ENCODE results near the gene NOS3.
"Not testable (repeated sequence)": the region's sequence is repeated elsewhere in the genome, so short reads cannot be mapped to it uniquely, and the experiment has no call there.

Gene NOS3

GRCh38 chr7:150997817-150998216 lies 7.0 kb downstream of the NOS3 start:
- no peak for DNase-seq

GRCh38 chr7:150998341-150998740 lies 7.5 kb downstream of the NOS3 start:
- no peak for DNase-seq

- DNase-seq = no peak
Observed at GRCh38 chr7:150999001-150999400, 8.2 kb downstream of the NOS3 start.

GRCh38 chr7:150999497-151000230 lies 8.8 kb downstream of the NOS3 start:
- no peak for DNase-seq

GRCh38 chr7:151000897-151001495 lies 10.2 kb downstream of the NOS3 start:
- no peak for DNase-seq

GRCh38 chr7:151001546-151001945 lies 10.7 kb downstream of the NOS3 start:
- no peak for DNase-seq

- no peak for DNase-seq
Observed at GRCh38 chr7:151003572-151003971, 12.8 kb downstream of the NOS3 start.

DNA sequence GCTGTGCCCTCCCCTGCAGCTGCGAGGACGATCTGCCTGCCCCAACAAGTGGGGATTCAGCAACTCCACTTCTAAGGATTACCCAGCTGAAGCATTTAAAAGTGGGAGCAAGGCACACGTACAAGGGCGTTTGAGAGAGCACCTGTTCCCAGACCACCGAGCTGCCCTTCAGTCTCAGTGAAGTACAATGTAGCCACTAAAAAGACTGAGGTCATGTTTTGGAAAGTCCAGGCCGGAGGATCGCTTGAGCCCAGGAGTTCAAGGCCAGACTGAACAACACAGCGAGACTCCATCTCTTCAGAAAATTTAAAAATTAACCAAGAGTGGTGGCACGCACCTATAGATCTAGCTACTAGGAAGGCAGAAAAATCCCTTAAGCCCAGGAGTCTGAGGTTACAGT lies 14.7 kb downstream of the NOS3 start:
- no peak for DNase-seq

DNA sequence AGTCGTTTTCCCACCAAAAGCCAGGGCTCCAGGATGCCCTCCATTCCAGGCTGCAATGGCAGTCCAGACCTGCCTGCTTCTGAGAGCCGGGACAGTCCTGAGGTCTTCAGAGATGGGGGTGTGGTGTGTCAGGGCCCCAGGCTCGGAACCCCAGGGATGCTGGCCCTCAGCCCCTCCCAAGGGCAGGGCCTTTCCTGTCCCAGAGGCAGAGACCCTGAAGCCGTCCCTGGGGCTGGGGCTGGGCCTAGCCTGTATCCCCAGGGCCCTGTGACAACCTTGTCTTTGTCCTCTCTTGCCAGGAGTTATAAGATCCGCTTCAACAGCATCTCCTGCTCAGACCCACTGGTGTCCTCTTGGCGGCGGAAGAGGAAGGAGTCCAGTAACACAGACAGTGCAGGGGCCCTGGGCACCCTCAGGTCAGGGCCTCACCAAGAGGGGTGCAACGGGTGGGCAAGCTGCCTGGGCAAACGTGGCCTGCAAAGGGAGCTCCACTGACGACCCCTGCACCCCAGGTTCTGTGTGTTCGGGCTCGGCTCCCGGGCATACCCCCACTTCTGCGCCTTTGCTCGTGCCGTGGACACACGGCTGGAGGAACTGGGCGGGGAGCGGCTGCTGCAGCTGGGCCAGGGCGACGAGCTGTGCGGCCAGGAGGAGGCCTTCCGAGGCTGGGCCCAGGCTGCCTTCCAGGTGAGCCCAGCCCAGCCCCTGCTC lies 15.9 kb downstream of the NOS3 start:
- DNase-seq = no peak

- no peak for DNase-seq
Observed at GRCh38 chr7:151007469-151007898, 16.7 kb downstream of the NOS3 start.

DNA sequence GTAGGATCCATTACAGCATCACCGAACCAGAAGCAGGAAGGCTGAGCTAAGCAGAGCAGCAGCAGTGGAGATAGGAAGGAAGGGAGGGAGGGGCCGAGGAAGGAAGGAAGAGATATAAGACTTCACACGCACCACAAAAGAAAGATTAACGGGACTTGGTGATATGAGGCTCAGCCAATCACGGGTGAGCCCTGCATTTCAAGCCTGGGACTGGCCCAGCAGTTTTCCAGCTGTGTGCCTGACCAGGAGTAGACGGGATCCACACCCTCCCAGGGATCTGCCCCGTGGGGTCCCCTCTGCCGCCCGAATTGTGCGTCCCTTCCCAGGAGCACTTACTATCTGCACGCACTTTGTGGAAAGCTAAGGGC lies 17.3 kb downstream of the NOS3 start:
- no peak for DNase-seq

DNA sequence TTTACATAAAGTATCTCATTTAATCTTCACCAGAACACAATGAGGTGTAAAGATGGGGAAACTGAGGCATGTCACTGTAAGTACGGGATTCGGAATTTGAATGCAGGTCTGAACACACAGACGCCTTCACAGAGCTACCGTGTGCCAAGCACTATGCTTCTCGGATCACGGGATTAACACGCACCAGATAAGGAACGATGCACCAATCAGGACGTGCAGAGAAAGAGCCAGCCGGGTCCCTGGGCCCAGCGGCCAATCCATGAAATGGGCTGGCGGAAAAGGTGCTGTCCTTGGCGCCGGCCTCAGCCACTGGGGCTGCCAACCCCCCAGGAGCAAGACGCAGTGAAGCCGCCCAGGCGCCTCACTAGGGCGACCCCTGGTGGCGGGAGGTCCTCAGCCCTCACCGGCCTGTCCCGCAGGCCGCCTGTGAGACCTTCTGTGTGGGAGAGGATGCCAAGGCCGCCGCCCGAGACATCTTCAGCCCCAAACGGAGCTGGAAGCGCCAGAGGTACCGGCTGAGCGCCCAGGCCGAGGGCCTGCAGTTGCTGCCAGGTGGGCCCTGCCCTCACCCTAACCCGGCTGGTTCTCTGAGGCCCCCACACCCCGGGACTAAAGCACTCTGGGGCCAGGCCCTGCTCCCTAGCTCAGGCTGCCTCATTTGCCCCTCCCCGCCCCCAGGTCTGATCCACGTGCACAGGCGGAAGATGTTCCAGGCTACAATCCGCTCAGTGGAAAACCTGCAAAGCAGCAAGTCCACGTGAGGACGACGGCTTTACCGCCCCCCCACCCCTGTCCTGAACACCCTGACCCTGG lies 17.9 kb downstream of the NOS3 start:
- peak in 22 of 51 donors; percentile 3 to 62 (median 25) for DNase-seq

DNA sequence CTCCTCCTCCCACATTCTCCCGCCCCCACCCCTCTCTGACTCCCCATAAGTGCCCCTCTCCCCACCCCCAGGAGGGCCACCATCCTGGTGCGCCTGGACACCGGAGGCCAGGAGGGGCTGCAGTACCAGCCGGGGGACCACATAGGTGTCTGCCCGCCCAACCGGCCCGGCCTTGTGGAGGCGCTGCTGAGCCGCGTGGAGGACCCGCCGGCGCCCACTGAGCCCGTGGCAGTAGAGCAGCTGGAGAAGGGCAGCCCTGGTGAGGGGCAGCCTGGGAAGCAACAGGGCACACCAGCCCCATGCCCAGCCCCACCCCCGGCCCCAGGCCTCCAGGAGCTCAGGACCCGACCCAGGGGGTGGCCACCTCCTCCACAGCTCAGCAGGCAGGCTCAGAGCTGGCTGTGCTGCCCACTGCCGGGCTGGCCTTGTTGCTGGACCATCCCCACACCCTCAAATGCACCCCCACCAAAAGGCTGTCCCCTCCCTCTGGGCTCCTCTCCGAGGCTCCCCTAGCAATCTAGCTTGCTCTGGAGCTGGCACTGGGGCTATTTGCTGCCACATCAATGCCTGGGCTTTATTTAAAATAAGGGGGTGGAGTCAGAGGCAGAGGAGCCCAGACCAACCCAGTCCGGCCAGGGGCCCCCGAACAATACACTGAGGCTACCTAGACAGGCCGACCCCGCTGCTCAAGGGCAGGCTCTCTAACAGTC lies 18.7 kb downstream of the NOS3 start:
- no peak for DNase-seq

DNA sequence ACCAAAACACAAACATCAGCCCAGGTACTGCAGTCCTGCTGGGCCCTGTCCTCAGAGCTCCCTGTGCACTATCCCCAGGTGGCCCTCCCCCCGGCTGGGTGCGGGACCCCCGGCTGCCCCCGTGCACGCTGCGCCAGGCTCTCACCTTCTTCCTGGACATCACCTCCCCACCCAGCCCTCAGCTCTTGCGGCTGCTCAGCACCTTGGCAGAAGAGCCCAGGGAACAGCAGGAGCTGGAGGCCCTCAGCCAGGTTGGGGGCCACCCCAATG lies 19.2 kb downstream of the NOS3 start:
- no peak for DNase-seq

- peak in 1 of 51 donors; percentile 5 for DNase-seq
Observed at GRCh38 chr7:151010307-151011096, 19.7 kb downstream of the NOS3 start.

DNA sequence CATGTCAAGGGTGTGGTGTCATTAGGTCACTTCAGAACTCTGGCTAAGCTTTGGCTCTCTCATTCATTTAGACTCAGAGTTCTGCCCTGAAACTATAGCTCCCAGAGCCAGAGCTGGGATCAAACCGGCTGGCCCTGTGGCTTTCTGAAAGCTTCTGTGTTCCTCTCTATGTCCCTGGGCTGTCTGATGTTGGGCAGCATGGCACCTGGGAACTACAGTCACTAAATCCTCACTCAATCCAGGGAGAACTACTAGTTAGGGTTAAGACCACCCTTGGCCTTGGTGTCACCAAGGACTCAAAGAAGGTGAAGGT lies 20.2 kb downstream of the NOS3 start:
- no peak for DNase-seq

DNA sequence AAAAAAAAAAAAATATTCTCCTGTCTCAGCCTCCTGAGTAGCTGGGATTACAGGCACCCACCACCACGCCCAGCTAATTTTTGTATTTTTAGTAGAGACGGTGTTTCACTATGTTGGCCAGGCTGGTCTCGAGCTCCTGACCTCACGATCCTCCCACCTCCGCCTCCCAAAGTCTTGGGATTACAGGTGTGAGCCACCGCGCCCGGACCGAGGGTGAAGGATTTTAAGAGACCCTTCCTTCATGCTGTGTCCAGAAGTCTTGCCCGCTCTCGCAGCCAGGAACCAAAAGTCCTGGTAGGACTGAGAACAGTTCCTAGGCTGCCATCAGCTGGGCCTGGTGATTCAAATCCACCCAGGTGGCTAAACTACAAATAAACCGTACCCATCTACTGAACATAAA lies 20.8 kb downstream of the NOS3 start:
- not testable (repeated sequence) for DNase-seq

GRCh38 chr7:151012031-151012692 lies 21.3 kb downstream of the NOS3 start:
- DNase-seq = peak in 1 of 51 donors; percentile 3

- DNase-seq = peak in 8 of 51 donors; percentile 13 to 50 (median 24)
Observed at GRCh38 chr7:151012911-151013347, 22.1 kb downstream of the NOS3 start.

DNA sequence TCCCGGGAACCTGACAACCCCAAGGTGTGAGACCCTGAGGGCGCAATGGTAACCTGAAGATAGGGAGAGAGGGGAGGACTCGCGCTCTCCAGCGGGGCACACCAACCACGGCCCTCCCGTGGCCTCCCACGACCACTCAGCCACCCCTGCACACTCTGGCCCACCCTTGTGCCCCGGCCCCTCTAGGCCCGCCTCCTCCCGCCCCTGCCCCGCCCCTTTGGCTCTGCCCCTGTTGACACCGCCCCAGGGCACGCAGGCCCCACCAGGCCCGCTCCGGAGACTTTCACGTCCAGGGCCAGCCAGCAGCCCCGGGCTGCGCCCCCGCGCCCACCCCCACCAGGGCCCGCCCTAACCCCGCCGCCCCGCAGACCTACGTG lies 22.5 kb downstream of the NOS3 start:
- peak in 2 of 51 donors; percentile 42 to 43 for DNase-seq
